Measurements from ENCODE around the gene RHBDL2.
A peak's percentile ranks its signal among the peaks of the same experiment; 100 is the strongest.

Gene RHBDL2

GRCh38 chr1:38881487-38881886 lies 60.1 kb downstream of the RHBDL2 start, which contains the start of gene GJA9:
GJA9 (minus strand) TSS chr1:38881587; CDS start chr1:38876098, 5,489 bp downstream.
- FAIRE-seq (peak; percentile 70), DNase-seq (ENCODE audit: insufficient read length, low spot score) (no peak)
- TF ChIP-seq POLR2A (IDR thresholded peaks at IDR 0.05; ENCODE audit: low read depth, low read length): no peak

- FAIRE-seq (no peak), DNase-seq (ENCODE audit: insufficient read length, low spot score) (no peak)
- TF ChIP-seq POLR2A (IDR thresholded peaks at IDR 0.05; ENCODE audit: low read depth, low read length): no peak
Measured at GRCh38 chr1:38875811-38876210, 65.8 kb downstream of the RHBDL2 start.

GRCh38 chr1:38873027-38873969 lies 68.3 kb downstream of the RHBDL2 start, which contains the start of gene MYCBP:
MYCBP (minus strand) TSS chr1:38873348; CDS start chr1:38873305, 43 bp downstream.
- FAIRE-seq: peak; percentile 83

DNA sequence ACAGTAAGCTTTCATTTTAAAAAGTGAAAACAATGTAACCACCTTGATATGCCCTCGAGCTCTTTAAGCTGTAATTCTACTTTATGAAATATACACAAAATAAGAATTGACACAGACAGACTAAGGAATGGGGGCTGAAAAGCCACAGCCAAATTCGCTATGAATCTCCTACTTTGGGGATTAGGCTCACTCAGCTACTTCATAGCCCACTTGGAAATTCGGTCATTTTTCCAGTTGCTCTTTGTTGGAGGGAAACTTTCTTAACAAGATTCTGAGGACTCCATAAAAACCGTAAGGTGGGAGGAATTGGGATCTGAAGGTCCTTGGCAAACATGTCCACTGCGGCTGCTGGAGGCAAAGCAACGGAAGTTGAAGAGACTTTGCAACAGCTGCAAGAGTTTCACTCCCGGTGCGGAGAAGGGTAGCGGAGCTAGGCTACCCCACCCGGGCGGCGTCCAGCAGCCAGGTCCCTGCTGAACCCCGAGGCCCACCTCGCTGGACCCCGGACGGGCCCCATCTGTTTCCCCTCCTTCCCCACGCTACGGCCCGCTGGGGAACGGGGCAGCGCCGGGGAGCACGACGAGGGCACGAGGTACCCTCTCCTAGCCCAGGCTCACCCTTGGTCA lies 69.1 kb downstream of the RHBDL2 start:
- peak; percentile 29 for DNase-seq (ENCODE audit: insufficient read length, low spot score)
- TF ChIP-seq POLR2A (IDR thresholded peaks at IDR 0.05; ENCODE audit: low read depth, low read length): no peak
- no peak for FAIRE-seq

More at GRCh38 chr1:38873027-38873969, 68.3 kb downstream of the RHBDL2 start, which contains the start of gene MYCBP:
- peak; percentile 54; the same call in 1 of the 2 replicates for TF ChIP-seq POLR2A (IDR thresholded peaks at IDR 0.05; ENCODE audit: low read depth, low read length)
- peak; percentile 97 for DNase-seq (ENCODE audit: insufficient read length, low spot score)

DNA sequence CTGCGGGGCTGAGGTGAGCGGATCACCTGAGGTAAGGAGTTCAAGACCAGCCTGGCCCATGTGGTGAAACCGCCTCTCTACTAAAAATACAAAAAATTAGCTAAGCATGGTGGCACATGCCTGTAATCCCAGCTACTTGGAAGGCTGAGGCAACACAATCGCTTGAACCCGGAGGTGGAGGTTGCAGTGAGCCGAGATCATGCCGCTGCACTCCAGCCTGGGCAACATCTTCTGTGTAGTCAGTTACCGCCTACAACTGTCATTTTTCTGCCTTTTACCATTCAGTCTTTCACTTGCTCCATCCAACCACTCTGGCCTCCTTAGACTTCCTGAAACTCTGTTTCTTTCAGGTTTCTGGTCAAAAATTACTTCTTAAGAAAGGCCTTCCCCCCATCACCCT lies 70.6 kb downstream of the RHBDL2 start:
- no peak for DNase-seq (ENCODE audit: insufficient read length, low spot score)
- FAIRE-seq: no peak
- TF ChIP-seq POLR2A (IDR thresholded peaks at IDR 0.05; ENCODE audit: low read depth, low read length): no peak

GRCh38 chr1:38867208-38867607 lies 74.4 kb downstream of the RHBDL2 start:
- no peak for TF ChIP-seq POLR2A (IDR thresholded peaks at IDR 0.05; ENCODE audit: low read depth, low read length)
- DNase-seq (ENCODE audit: insufficient read length, low spot score) (no peak), FAIRE-seq (no peak)

DNA sequence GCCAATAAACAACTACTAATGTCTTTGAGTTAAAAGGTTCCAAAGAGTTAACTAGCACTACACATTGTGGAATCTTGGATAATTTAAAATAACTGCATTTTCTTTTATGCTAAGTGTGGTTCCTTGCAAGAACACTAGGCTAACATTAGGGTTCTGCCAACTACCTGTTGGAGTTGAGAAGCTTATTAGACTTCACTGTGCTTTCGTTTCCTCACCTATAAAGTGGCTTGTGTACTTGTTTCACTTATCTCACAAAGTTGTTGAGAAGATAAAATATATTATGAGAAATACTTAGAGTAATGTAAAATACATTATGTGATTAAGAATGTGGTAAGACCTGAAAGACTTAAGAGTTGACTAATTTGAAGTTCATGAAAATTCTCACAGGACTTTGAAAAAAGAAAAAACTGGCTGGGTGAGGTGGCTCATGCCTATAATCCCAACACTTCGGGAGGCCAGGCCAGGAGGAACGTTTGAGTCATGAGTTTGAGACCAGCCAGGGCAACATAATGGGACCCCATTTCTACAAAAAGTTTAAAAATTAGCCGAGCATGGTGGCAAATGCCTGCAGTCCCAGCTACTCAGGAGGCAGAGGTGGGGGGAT lies 76.4 kb downstream of the RHBDL2 start:
- FAIRE-seq (no peak), DNase-seq (ENCODE audit: insufficient read length, low spot score) (no peak)
- TF ChIP-seq POLR2A (IDR thresholded peaks at IDR 0.05; ENCODE audit: low read depth, low read length): no peak

- FAIRE-seq (no peak), DNase-seq (ENCODE audit: insufficient read length, low spot score) (no peak)
- TF ChIP-seq POLR2A (IDR thresholded peaks at IDR 0.05; ENCODE audit: low read depth, low read length): no peak
Measured at GRCh38 chr1:38860454-38860795, 81.2 kb downstream of the RHBDL2 start.

GRCh38 chr1:38859561-38860453 lies 81.8 kb downstream of the RHBDL2 start, which contains the start of gene RRAGC:
RRAGC (minus strand) TSS chr1:38859772; CDS start chr1:38859646, 126 bp downstream.
- TF ChIP-seq POLR2A (IDR thresholded peaks at IDR 0.05; ENCODE audit: low read depth, low read length): peak; percentile 67
- FAIRE-seq (peak; percentile 83), DNase-seq (ENCODE audit: insufficient read length, low spot score) (peak; percentile 95)

GRCh38 chr1:38858833-38859560 lies 82.6 kb downstream of the RHBDL2 start:
- DNase-seq (ENCODE audit: insufficient read length, low spot score): peak; percentile 70
- FAIRE-seq: peak; percentile 69
- no peak for TF ChIP-seq POLR2A (IDR thresholded peaks at IDR 0.05; ENCODE audit: low read depth, low read length)

DNA sequence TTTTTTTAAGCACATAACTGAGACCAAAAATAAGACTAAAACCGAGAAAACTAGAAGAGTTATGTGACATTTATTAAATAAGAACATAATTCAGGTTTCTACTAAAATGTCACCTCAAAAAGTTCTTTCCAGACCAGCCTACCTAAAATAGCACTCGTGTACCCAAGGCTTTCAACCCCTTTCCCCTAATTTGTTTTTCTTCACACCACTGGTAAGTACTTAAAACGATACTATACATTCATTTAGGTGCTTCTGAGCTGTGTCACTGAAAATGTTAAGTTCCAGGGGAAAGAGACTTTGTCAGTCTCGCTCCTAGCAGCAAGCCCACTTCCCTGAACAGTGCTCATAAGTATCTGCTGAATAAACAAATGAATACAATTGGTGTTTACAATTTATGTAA lies 88.8 kb downstream of the RHBDL2 start:
- FAIRE-seq: no peak

DNA sequence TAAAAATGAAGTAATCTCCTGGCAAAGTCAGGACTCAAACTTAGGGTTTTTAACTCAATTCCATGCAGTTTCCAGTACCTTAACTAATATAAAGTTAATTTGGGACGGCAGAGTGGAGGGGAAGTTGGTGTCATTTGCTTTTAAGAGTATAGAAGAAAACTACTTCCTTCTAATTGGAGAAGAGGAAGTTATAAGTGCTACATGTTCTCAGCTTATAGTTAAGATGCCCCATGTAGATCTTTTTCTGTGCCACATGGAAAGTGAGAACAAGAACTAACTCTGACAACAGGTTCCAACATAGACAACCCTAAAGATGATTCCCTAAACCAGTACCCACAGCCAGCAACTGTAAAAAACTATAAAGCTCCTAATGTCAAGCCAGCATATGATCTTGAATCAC lies 93.6 kb downstream of the RHBDL2 start:
- FAIRE-seq (no peak), DNase-seq (ENCODE audit: insufficient read length, low spot score) (no peak)
- TF ChIP-seq POLR2A (IDR thresholded peaks at IDR 0.05; ENCODE audit: low read depth, low read length): no peak

More for the DNA sequence above, 88.8 kb downstream of the RHBDL2 start:
- DNase-seq (ENCODE audit: insufficient read length, low spot score): no peak
- TF ChIP-seq POLR2A (IDR thresholded peaks at IDR 0.05; ENCODE audit: low read depth, low read length): no peak
